A549 (cell line): ENCODE data around the gene NEBL. TPM values are rescaled to one million over a fixed set of nuclear protein-coding genes. Genes with fewer than 3 reads are reported as not detected.

Experiments used
- ATAC-seq, 2 experiments: fragments of 200-7000 bp in 1 of 2; fragments of >200 bp in 1 of 2; cut with Nextera tagmentation in 1 of 2; cut with Tn5 transposase in 1 of 2; 3 replicates each; pipeline versions ENCODE4 v1.8.0 to v1.9.1; 2018 to 2020; ENCODE audit warnings: mild to moderate bottlenecking in 1 of 2, moderate library complexity in 1 of 2
- CTCF ChIA-PET: fragments of 300-600 bp; sonication (Branson Sonifier 250); formaldehyde crosslinking; extraction: SDS; loops from one replicate; lab custom pipeline; 2021; ENCODE audit warnings: antibody characterized with exemption, inconsistent platforms; lab: Yijun Ruan, JAX
- POLR2A ChIA-PET: fragments of 350-600 bp; formaldehyde crosslinking; extraction: SDS; loops from one replicate; lab custom pipeline; 2021; ENCODE audit warnings: antibody characterized with exemption, inconsistent platforms; lab: Yijun Ruan, JAX
- DNase-seq, 2 experiments: peaks; one replicate each; pipeline versions ENCODE4 v3.0.0 to v3.0.0-alpha.2; 2011 to 2016; ENCODE audit warnings: low read depth in 1 of 2, low spot score in 1 of 2
- FAIRE-seq: peaks from 2 replicates; lab custom pipeline; 2011; peaks lifted over from hg19 to GRCh38; lab: Jason Lieb, UNC
- H3K27ac ChIP-seq, 2 experiments: fragments of >200 bp; sonication (Bioruptor Twin); formaldehyde crosslinking; 3 replicates each; pipeline ENCODE4 v1.5.1; 2016 to 2017
- H3K4me1 ChIP-seq: fragments of >200 bp; sonication (Bioruptor Twin); formaldehyde crosslinking; 3 replicates; pipeline ENCODE4 v1.6.1; 2016
- H3K4me2 ChIP-seq: fragments of >200 bp; sonication (Bioruptor Twin); formaldehyde crosslinking; 3 replicates; pipeline ENCODE4 v1.6.1; 2016
- H3K4me3 ChIP-seq: fragments of >200 bp; sonication (Bioruptor Twin); formaldehyde crosslinking; 3 replicates; pipeline ENCODE4 v1.5.1; 2016
- H3K9me3 ChIP-seq: fragments of >200 bp; sonication (Bioruptor Twin); formaldehyde crosslinking; 3 replicates; pipeline ENCODE4 v1.6.1; 2016
- BHLHE40 ChIP-seq: IDR thresholded peaks from 2 replicates; pipeline ENCODE4 v1.6.1; 2012; ENCODE audit warnings: low read depth, low read length, inconsistent platforms
- EP300 ChIP-seq, 2 experiments: fragments of >200 bp; sonication (Bioruptor Twin); formaldehyde crosslinking; IDR thresholded peaks; 2 replicates in 1 of 2; 3 replicates in 1 of 2; pipeline ENCODE4 v1.6.1; 2016 to 2017
- GATA3 ChIP-seq: IDR thresholded peaks from 2 replicates; pipeline ENCODE4 v1.6.1; 2012; ENCODE audit warnings: borderline replicate concordance
- JUN ChIP-seq, 2 experiments: fragments of >200 bp; sonication (Bioruptor Twin); formaldehyde crosslinking; IDR thresholded peaks; 2 replicates in 1 of 2; 3 replicates in 1 of 2; pipeline ENCODE4 v1.6.1; 2016 to 2017
- MAFK ChIP-seq: fragments of 450-650 bp; IDR thresholded peaks from 2 replicates; pipeline ENCODE4 v1.6.1; 2014; ENCODE audit not compliant: partially characterized antibody
- MYC ChIP-seq: IDR thresholded peaks from 2 replicates; pipeline ENCODE4 v1.6.1; 2012; ENCODE audit warnings: mild to moderate bottlenecking, inconsistent platforms, low read length, improper control_type of control experiment, borderline replicate concordance
- NPAS2 ChIP-seq: fragments of 250-450 bp; sonication (Bioruptor Pico); IDR thresholded peaks from 2 replicates; pipeline ENCODE4 v1.8.0; 2022; ENCODE audit warnings: mild to moderate bottlenecking, moderate library complexity, borderline replicate concordance
- POLR2A ChIP-seq: IDR thresholded peaks from 2 replicates; pipeline ENCODE4 v1.6.1; 2012; ENCODE audit warnings: mild to moderate bottlenecking, low read length
- REST ChIP-seq: fragments of 200-600 bp; sonication (generic); IDR thresholded peaks from 2 replicates; pipeline ENCODE4 v1.6.1; 2016; ENCODE audit warnings: antibody characterized with exemption, mild to moderate bottlenecking, moderate library complexity
- SREBF2 ChIP-seq: fragments of 450-650 bp; IDR thresholded peaks from 2 replicates; pipeline ENCODE4 v1.6.1; 2014; ENCODE audit warnings: mild to moderate bottlenecking, moderate library complexity
- ZNF302 ChIP-seq: fragments of 250-450 bp; sonication (Bioruptor Pico); IDR thresholded peaks from 2 replicates; pipeline ENCODE4 v1.9.0; 2021; ENCODE audit warnings: inconsistent platforms, mild to moderate bottlenecking, moderate library complexity
- WGBS: methylation state at CpG from one replicate; pipeline ENCODE4 v1.1.6; 2017; ENCODE audit errors: missing lambda C conversion rate; 5-methylcytosine and 5-hydroxymethylcytosine counted together
- polyA plus RNA-seq, 4 experiments: library from polyadenylated mRNA; depleted of rRNA in 3 of 4; stranded (reverse); fragments of >200 nt; fragmentation: RNase III in 1 of 4; extraction: RNeasy Plus Mini Kit Qiagen cat#74134 plus additional on column Dnase treatment in 1 of 4; gene quantifications; 2 replicates in 3 of 4; 3 replicates in 1 of 4; pipeline ENCODE4 v1.2.3, GENCODE V29; 2011 to 2017
- small RNA-seq, 6 experiments: library from RNA; depleted of rRNA; stranded (forward); fragments of <200 nt; gene quantifications; one replicate each; pipeline ENCODE3, GENCODE V24; 2012
- TF ChIP-seq, protein P1 (sequence below): fragments of >200 bp; sonication (Bioruptor Twin); formaldehyde crosslinking; IDR thresholded peaks from 2 replicates; pipeline ENCODE4 v1.6.1; 2016

Gene NEBL
- polyA plus RNA-seq, 2 of the 4 experiments (the other 2 are of a cell fraction) = 13.0 to 33.8 TPM

DNA sequence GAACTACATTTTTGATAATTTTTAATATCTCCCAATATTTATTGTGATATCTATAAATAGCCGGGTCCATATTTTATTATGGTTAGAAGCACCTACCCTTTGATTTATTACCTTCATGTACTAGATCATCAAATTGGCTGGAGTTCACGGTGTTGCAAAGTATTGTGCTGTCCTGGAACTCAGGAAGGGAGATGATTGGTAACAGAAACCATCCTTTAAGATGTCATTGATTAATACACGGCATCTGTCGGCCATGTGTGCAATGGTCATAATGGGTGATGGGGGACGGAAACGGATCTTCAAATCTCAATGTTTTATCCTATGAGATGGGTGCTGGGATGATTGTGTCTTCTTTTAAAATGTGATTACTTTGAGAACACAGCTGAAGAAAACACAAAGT is 157.0 kb downstream of the NEBL start:
- ATAC-seq = no peak
- FAIRE-seq = no peak

GRCh38 chr10:20737107-20737506 is 160.0 kb downstream of the NEBL start:
- FAIRE-seq = no peak
- CTCF ChIA-PET = no interaction called here
- no peak for DNase-seq
- POLR2A ChIA-PET = no interaction called here
- no peak overlapping the region for H3K27ac ChIP-seq
- no peaks in the 10 kb centered on the region for H3K4me1 ChIP-seq
- no peak overlapping the region for H3K4me3 ChIP-seq
- ATAC-seq = no peak; a peak in 1 of 6 replicates
- no peak overlapping the region for H3K4me2 ChIP-seq
- no peaks in the 10 kb centered on the region for H3K9me3 ChIP-seq
- TF ChIP-seq NPAS2 (CRISPR knock-in tag) (no peak), MYC (no peak), ZNF302 (CRISPR knock-in tag) (no peak), GATA3 (no peak), POLR2A (no peak), EP300 (IDR thresholded peaks at IDR 0.05) (no peak)
- TF ChIP-seq, all 56 proteins: peak for 0
- 11% methylated on average over 6 of the region's 6 CpGs for WGBS

More for the DNA sequence above, 157.0 kb downstream of the NEBL start:
- no peak for DNase-seq
- CTCF ChIA-PET = no interaction called here
- POLR2A ChIA-PET = no interaction called here
- Histone ChIP-seq H3K4me3 (no peak overlapping the region), H3K4me1 (no peaks in the 10 kb centered on the region), H3K27ac (no peak overlapping the region), H3K9me3 (no peaks in the 10 kb centered on the region), H3K4me2 (no peak overlapping the region)
- no peak for TF ChIP-seq REST
- no peak for TF ChIP-seq BHLHE40
- TF ChIP-seq MAFK = no peak
- TF ChIP-seq SREBF2 = no peak
- no peak for TF ChIP-seq ZNF302 (CRISPR knock-in tag)
- no peak for TF ChIP-seq JUN (IDR thresholded peaks at IDR 0.05)
- TF ChIP-seq, protein P1, sequence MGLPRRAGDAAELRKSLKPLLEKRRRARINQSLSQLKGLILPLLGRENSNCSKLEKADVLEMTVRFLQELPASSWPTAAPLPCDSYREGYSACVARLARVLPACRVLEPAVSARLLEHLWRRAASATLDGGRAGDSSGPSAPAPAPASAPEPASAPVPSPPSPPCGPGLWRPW = no peak
- WGBS = 50% methylated on average over 6 of the region's 6 CpGs

Small RNA genes lying within 50 kb of the gene (small RNA-seq; reads per million reads assigned to genes)
- gene AL157398.1 (0 reads per million in 6 experiments), gene MTND1P21 (0 reads per million in 6 experiments)
